Measurements from ENCODE around the gene CEL.
"Not testable (repeated sequence)": the region's sequence is repeated elsewhere in the genome, so short reads cannot be mapped to it uniquely, and the experiment has no call there.

Gene CEL

DNA sequence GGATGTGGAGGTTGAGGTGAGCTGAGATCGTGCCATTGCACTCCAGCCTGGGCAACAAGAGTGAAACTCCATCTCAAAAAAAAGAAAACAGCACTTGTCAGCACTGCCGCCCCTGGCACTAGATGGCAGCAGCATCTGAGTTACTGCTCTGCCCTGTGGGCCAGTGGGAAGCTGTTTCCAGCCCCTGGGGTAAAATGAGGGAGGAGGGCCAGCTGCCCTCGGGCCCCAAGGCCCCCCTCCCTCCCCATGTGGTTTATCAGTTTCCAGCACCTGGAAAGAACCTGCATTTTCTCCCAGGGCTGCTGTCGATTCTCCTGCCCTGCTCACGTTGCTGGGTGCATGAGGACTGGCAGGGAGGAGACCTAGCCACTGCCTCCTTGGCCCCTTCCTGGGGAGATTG is 13.2 kb upstream of the CEL start:
- peak; percentile 55 for DNase-seq

DNA sequence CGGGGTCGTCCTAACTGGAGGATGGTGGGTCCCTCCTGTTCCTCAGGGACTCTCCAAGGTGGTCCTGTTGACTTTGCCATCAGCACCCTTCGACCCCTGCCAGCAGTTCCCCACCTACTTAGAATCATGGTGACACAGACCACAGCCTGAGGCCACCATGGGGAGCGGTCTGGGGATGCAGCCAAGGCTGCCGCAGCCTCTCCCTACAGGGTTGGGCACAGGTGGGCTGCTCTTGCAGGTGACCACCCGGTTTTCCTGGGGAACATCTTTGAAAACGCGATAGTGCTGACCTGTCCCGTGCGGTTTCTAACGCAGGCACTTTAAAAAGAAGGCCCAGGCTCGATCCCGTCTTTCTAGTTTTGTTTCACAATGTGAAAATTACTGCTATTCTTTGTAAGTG is 12.7 kb upstream of the CEL start:
- DNase-seq, result no peak

DNA sequence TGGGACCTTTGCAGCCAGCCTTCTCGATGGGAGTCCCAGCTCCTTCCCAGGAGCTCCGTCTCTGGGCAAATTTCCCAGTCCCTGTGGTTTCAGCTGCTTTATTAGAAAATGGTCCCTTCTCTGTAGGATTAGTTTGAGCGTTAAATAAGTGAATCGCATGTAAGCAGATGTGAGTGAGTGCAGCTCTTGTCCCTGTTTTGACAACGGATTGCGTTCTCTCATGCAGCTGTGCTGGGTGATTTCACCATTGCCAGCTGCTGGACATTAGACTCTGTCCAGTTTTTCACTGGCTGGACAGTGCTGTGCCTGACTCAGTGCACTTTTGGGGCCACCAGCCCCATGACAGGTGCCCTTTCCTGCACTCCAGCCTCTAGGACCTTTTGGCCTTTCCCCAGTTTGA is 11.6 kb upstream of the CEL start:
- DNase-seq, result no peak

DNA sequence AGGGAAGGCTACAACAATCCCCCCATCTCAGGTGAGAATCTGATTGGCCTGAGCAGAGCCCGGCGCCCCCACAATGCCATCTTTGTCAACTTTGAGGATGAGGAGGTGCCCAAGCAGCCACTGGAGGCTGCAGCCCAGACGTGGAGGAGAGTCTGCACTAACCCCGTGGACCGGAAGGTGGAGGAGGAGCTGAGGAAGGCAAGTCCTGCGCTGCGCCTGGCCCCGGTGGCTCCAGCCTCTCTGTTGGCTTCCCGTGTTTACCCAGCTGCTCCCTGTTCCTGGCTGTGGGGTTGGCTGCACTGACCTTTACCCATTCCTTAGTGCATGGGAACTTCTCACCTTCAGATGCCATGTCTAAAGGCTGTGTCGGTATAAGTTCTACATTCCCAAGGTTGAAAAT is 11.0 kb upstream of the CEL start:
- no peak for DNase-seq

DNA sequence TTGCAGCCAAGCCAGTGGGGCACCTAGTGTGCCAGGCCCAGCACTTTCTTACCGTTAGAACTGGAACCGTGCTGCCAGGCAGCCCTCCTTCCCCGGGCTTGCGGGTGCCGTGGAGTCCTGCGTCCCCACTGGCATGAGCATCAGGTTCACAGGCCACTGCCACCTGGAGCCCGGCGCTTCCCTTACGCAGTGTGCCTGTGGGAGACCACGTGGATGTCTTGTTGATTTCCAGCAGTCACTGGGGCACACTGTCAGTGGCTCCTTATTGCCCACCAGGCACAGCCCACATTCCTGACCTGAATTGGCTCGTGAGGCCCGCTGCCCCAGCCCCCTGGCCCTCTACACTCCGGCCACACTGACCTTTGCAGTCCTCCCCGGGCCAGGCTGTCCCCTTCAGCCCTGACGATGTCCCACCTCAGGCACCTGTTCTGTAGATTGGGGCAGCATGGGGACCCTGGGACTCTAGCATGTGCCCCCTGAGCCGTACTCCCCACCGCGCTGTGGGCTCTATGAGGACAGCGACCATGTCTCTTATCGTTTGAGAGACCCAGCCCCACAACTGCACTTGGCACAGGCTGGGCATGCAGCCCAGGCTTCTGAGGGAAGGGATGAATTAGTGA is 10.4 kb upstream of the CEL start:
- no peak for DNase-seq

DNA sequence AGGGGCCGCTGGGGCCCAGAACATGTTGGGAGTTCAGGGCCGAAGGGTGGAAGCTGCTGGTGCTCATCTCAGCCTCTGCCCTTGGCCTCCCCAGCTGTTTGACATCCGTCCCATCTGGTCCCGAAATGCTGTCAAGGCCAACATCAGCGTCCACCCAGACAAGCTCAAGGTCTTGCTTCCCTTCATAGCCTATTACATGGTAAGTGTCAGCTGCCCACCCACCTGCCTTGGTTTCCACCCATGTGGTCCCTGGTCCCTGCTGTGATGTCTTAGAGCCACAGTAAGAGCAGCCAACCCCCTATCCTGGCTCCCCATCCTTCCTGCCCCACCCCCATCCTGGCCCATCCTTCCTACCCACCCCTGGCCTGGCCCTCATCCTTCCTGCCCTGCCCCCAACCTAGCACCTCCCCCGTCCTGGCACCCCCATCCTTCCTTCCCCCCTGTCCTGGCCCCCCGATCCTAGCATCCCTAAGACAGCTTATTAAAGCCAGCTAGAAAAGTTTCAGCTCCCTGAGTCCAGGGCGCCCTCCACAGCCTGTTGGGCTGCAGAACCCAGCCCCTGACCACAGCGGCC is 9.7 kb upstream of the CEL start:
- no peak for DNase-seq

DNA sequence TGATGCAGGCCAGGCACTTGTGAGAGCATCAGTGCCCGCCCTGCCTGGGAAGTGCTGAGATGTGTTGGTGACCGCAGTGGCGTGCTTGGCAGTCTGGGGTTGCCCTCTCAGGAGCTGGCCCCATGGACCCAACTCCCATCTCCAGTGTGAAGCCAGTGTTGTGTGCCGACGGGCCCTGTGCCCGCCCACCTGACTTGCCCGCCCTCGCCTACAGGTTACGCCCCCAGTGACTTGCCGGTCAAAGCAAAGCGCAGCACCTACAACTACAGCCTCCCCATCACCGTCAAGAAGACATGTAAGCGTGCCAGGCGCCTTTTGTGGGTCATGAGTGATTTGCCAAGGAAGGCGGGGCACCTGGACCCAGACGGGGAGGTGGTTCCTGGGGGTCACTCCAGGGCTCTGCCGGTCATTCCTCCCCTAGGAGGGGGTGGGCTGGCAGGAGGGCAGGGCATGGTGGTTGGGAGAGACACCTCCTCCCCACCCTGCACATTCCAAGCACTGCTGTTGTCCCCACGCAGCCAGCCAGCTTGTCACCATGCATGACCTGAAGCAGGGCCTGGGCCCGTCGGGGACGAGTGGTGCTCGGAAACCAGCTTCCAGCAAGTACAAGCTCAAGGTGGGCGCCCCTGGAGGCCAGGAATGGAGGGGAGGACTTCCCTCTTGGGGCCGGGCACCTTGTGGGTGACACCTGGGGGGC is 7.4 kb upstream of the CEL start:
- no peak for DNase-seq

DNA sequence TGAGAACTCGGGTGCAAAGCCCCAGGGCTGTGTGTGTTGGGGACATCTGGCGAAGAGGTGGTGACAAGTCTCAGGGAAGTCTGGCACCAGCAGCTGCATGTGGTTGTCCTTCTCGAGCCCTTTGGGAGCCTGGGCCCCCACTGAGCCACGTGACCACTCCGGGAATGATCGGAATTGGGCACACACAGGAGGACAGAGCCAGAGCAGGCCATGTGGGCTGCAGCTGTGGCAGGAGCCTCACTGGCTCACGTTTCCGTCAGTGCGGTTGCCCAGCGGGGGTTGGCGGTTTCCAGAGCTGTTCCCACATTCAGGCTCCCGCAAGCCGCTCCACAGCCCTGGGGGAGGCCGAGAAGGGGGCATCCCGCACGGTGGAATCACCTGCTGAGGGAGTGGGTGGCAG is 6.8 kb upstream of the CEL start:
- no peak for DNase-seq

DNA sequence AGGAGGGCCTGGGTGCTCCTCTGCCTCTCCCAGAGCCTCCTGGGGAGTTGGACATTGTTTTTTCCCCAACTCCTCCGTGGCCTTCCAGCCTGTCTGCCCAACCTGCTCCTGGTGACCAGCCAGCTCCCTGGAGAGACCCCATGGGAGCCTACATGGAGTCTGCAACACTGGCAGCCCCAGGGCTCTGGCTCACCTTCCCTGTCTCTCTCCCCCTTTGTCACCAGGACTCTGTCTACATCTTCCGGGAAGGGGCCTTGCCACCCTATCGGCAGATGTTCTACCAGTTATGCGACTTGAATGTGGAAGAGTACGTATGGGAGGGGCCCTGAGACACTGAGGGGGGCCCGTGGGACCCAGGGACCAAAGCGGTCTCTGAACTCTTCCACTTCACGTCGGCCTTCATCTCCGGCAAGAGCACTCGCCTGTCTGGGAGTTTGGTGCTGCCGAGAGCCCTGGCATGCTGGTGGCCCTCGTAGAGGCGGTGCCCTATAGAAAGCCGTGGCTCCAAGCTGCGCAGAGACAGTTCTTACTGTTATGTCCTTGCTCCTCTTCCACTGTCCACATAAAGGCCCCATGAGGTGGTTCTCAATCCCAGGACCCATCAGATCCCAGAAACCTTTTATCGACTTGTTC is 5.9 kb upstream of the CEL start:
- no peak for DNase-seq

DNA sequence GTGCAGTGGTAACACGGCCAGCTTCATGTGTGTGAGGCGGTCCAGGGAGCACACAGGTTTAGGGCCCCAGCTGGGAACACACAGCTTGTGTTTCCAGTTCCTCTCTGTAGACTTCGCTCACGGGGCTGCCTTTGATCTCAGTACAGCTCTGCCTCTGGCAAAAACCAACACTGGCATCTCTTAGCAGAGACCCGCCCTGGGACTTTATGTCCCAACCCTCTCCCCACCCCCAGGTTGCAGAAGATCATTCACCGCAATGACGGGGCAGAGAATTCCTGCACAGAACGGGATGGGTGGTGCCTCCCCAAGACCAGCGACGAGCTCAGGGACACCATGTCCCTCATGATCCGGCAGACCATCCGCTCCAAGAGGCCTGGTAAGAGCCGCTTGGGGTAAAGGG is 5.2 kb upstream of the CEL start:
- no peak for DNase-seq

DNA sequence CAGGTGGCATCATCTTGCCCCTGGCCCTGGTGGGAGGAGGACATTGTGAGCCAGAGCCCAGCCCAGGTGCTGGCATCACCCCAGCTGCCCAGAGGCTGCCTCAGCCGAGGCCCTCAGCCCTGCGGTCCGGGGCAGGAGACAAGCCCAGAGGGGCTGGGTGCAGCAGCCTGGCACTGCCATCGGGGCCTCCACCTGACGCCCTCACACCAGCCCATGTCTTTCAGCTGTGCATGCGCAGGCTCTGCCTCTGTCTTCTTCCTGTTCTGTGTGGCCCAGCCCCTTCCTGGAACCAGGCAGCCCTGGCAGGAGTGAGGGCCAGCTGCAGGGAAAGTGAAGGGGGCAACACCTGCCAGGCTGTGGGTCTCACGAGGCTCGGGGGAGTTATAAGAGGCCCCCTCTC is 4.8 kb upstream of the CEL start:
- peak; percentile 44 for DNase-seq

DNA sequence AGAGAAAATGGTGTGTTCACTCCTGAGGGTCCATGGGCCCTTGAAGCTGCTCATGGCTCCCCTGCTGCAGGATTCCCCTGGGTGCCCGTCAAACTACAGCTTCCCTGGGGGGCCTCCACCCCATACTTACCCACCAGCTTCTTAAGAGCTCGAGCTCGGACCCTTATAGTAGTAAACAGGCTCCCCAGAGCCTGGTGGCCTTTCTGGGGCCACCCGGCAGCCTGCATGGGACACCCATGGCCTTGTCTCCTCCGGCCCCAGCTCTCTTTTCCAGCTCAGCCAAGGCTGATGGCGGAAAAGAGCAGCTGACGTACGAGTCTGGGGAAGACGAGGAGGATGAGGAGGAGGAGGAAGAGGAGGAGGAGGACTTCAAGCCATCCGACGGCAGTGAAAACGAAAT is 4.2 kb upstream of the CEL start:
- no peak for DNase-seq

DNA sequence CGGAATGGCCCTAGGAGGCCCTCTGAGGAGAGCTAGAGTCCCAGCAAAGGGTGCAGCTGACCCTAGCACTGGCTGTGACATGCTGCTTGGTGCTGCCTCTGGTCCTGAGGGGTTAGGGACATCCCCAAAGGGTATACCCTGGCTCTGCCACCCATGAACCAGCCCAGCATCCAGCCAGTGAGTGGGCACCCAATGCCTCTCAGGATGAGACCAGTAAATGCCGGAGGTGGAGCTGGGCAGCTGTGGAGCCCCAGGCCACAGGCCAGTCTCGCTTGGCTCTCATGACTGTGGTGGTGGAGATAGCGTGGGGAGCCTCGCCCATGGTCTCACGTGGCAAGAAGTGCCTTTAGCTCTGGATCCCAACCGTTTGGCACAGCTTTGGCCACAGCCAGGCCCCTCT is 3.7 kb upstream of the CEL start:
- no peak for DNase-seq

DNA sequence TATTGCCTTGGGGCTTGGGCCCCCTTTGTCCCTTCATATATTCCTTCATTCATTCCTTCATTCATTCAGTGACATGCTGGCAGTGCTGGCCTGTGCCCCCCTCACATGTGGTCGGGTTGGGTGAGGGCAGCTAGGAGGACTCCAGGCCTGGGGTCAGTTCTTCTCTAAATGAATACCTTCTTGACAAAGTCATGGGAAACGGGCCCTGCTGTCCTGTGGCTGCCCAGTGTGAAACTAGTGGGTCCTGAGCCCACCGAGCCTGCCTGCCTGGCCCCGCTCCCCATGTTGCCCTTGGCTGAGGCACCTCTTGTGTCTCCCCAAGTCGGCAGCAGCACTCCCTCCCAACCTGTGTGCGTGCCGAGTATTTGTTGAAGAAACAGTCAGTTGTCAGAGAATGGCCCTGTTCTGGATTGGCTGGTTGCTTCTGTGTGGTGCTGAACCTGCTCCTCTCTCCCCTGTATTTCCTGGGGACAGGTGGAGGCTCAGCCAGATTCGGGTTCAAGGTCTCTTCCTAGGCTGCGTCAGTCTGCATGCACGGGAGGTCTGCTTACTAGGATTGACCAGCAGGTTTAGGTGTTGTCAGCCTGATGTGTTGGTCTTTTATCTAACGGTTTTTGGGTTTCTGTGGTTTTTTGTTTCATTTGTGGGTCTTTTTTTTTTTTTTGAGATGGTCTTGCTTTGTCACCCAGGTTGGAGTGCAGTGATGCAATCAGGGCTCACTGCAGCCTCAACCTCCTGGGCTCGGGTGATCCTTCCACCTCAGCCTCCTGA is 3.0 kb upstream of the CEL start:
- DNase-seq, result peak; percentile 67

DNA sequence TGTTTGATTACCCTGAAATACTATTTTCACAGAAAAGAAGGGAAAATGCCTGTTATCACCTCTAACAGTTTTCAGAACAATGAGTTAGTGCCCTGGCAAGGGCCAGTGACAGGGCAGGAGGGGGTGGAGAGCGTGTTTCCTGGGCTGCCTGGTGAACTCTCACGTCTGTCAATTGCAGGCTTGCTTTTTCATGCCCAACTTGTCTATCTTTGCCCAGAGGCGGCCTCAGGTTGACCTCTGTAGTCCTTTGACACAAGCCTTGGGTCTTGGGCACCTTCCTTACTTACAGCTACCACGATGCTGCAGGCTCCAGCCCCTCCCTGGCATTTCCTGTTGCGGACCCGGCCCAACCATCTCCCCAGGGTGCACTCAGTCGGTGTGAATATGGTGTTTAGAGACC is 2.2 kb upstream of the CEL start:
- peak; percentile 13 for DNase-seq

DNA sequence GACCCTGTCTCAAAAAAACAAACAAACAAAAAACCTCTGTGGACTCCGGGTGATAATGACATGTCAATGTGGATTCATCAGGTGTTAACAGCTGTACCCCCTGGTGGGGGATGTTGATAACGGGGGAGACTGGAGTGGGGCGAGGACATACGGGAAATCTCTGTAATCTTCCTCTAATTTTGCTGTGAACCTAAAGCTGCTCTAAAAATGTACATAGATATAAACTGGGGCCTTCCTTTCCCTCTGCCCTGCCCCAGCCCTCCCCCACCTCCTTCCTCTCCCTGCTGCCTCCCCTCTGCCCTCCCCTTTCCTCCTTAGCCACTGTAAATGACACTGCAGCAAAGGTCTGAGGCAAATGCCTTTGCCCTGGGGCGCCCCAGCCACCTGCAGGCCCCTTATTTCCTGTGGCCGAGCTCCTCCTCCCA is 1.4 kb upstream of the CEL start:
- DNase-seq, result no peak

DNA sequence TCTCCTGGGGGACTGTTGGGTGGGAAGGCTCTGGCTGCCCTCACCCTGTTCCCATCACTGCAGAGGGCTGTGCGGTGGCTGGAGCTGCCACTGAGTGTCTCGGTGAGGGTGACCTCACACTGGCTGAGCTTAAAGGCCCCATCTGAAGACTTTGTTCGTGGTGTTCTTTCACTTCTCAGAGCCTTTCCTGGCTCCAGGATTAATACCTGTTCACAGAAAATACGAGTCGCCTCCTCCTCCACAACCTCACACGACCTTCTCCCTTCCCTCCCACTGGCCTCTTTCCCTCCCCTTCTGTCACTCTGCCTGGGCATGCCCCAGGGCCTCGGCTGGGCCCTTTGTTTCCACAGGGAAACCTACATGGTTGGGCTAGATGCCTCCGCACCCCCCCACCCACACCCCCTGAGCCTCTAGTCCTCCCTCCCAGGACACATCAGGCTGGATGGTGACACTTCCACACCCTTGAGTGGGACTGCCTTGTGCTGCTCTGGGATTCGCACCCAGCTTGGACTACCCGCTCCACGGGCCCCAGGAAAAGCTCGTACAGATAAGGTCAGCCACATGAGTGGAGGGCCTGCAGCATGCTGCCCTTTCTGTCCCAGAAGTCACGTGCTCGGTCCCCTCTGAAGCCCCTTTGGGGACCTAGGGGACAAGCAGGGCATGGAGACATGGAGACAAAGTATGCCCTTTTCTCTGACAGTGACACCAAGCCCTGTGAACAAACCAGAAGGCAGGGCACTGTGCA is 590 bp upstream of the CEL start:
- DNase-seq, result not testable (repeated sequence)

DNA sequence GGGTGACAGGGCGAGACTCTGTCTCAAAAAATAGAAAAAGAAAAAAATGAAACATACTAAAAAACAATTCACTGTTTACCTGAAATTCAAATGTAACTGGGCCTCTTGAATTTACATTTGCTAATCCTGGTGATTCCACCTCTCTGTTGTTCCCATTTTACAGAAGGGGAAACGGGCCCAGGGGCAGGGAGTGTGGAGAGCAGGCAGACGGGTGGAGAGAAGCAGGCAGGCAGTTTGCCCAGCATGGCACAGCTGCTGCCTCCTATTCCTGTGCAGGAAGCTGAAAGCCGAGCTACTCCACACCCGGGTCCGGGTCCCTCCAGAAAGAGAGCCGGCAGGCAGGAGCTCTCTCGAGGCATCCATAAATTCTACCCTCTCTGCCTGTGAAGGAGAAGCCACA is 788 bp downstream of the CEL start:
- DNase-seq, result not testable (repeated sequence)

DNA sequence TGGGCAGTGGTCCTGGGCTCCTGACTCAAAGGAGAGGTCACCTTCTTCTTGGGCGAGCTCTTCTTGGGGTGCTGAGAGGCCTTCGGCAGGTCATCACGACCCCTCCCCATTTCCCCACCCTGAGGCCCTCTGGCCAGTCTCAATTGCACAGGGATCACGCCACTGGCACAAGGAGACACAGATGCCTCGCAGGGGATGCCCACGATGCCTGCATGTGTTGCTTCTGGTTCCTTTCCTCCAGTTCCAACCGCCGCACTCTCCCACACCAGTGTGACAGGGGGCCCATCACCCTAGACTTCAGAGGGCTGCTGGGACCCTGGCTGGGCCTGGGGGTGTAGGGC is 1.3 kb downstream of the CEL start:
- no peak for DNase-seq

DNA sequence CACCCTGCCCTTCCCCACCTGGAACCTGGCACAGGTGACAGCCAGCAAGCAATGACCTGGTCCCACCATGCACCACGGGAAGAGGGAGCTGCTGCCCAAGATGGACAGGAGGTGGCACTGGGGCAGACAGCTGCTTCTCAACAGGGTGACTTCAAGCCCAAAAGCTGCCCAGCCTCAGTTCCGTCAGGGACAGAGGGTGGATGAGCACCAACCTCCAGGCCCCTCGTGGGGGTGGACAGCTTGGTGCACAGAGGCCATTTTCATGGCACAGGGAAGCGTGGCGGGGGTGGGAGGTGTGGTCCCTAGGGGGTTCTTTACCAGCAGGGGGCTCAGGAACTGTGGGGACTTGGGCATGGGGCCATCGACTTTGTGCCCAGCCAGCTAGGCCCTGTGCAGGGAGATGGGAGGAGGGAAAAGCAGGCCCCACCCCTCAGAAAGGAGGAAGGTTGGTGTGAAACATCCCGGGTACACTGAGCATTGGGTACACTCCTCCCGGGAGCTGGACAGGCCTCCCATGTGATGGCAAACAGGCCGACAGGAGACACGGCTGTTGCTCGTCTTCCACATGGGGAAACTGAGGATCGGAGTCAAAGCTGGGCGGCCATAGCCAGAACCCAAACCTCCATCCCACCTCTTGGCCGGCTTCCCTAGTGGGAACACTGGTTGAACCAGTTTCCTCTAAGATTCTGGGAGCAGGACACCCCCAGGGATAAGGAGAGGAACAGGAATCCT is 1.9 kb downstream of the CEL start:
- DNase-seq, result no peak

DNA sequence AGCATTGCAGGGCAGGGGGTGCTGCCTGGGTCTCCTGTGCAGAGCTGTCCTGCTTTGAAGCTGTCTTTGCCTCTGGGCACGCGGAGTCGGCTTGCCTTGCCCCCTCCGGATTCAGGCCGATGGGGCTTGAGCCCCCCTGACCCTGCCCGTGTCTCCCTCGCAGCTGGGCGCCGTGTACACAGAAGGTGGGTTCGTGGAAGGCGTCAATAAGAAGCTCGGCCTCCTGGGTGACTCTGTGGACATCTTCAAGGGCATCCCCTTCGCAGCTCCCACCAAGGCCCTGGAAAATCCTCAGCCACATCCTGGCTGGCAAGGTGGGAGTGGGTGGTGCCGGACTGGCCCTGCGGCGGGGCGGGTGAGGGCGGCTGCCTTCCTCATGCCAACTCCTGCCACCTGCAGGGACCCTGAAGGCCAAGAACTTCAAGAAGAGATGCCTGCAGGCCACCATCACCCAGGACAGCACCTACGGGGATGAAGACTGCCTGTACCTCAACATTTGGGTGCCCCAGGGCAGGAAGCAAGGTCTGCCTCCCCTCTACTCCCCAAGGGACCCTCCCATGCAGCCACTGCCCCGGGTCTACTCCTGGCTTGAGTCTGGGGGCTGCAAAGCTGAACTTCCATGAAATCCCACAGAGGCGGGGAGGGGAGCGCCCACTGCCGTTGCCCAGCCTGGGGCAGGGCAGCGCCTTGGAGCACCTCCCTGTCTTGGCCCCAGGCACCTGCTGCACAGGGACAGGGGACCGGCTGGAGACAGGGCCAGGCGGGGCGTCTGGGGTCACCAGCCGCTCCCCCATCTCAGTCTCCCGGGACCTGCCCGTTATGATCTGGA is 2.7 kb downstream of the CEL start:
- DNase-seq, result no peak

Data from activated CD4-positive, alpha-beta T cell treated with anti-CD3 and anti-CD28 coated beads, Interleukin-10, Interleukin-2, amounts not matched to agents 100 ng/mL and 50 ng/mL, durations not matched to agents 16 hours and 8 hours (primary cell).